Measurements from ENCODE around the gene TMEM79.

DNA sequence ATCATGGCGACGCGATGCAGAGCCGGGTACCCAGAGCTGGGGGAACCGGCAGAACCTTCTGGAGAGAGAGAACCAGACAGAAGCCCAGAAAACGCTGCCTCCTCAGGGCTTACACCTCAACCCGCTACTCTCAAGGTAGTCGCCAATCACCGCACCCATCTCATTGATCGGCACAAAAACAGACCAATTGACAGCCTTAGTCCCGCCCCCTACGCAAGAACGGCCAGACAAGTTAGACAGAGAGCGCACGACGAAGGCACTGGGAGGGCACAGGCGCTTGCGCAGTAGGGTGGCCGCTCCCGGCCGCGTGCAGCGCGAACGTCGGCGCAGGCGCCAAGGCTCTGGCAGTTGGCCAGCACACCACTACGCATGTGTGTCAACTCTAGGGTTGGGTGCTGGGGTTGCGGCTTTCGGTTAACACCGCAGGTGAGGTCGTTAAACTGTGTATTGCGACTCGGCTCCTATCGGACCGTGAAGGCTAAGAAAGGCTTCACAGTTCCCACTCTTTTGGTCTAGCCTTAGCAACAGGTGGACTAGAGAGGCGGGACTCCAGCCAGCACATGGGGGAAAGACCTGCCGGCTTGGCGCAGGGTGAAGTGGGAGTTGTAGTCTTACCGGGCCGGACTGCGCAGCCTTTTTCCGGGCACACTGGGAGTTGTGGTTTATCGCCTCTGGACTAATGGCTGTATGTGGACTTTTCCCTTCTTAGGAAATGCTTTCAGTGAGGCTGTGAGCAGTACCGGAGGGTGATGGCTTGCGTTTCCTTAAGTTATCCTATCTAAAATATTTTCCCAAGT is 54.3 kb downstream of the TMEM79 start, which contains the start of the genes CCT3 and TSACC:
- TF ChIP-seq, protein P1, sequence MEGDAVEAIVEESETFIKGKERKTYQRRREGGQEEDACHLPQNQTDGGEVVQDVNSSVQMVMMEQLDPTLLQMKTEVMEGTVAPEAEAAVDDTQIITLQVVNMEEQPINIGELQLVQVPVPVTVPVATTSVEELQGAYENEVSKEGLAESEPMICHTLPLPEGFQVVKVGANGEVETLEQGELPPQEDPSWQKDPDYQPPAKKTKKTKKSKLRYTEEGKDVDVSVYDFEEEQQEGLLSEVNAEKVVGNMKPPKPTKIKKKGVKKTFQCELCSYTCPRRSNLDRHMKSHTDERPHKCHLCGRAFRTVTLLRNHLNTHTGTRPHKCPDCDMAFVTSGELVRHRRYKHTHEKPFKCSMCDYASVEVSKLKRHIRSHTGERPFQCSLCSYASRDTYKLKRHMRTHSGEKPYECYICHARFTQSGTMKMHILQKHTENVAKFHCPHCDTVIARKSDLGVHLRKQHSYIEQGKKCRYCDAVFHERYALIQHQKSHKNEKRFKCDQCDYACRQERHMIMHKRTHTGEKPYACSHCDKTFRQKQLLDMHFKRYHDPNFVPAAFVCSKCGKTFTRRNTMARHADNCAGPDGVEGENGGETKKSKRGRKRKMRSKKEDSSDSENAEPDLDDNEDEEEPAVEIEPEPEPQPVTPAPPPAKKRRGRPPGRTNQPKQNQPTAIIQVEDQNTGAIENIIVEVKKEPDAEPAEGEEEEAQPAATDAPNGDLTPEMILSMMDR (IDR thresholded peaks at IDR 0.05), result no peak
- TF ChIP-seq POLR2A (IDR thresholded peaks at IDR 0.05), result no peak
